GM12878 (cell line): Measurements from ENCODE around the gene TMEM163. TPM values are rescaled to one million over a fixed set of nuclear protein-coding genes. Genes with fewer than 3 reads are reported as not detected.

Source experiments
- ATAC-seq: fragments of 200-7000 bp; cut with Tn5 transposase; 3 replicates; pipeline ENCODE4 v1.9.1; 2020; ENCODE audit warnings: mild to moderate bottlenecking, moderate library complexity
- BruUV-seq: library from RNA; stranded (reverse); fragments of 400-500 nt; replicated peaks from 2 replicates; lab custom pipeline; 2021; lab: Mats Ljungman, UMichigan
- CTCF ChIA-PET: fragments of 300-600 bp; sonication (Branson Sonifier 250); formaldehyde crosslinking; extraction: SDS; loops from one replicate; lab custom pipeline; 2021; ENCODE audit warnings: inconsistent platforms; lab: Yijun Ruan, JAX
- POLR2A ChIA-PET: fragments of 350-600 bp; formaldehyde crosslinking; extraction: SDS; loops from one replicate; lab custom pipeline; 2021; ENCODE audit warnings: inconsistent platforms; lab: Charles Lee
- RAD21 ChIA-PET: fragments of 300-600 bp; sonication (Branson Sonifier 250); formaldehyde crosslinking; loops from one replicate; lab custom pipeline; 2023; ENCODE audit warnings: antibody characterized with exemption; ENCODE audit not compliant: unreplicated experiment; lab: Charles Lee
- SMC1A ChIA-PET: fragments of 300-600 bp; sonication (Branson Sonifier 250); formaldehyde crosslinking; loops from one replicate; lab custom pipeline; 2023; ENCODE audit not compliant: unreplicated experiment, uncharacterized antibody; lab: Charles Lee
- DNase-seq: peaks from one replicate; pipeline ENCODE4 v3.0.0-alpha.2; 2011; ENCODE audit warnings: low read depth, low spot score
- FAIRE-seq: peaks from 3 replicates; lab custom pipeline; 2011; peaks lifted over from hg19 to GRCh38; lab: Jason Lieb, UNC
- H2AFZ ChIP-seq: 2 replicates; pipeline ENCODE4 v1.6.0; 2011; ENCODE audit warnings: low read depth, low read length, control low read depth; ENCODE audit not compliant: control insufficient read depth
- H3K27ac ChIP-seq: 2 replicates; pipeline ENCODE4 v1.5.1; 2011; ENCODE audit warnings: control low read depth; ENCODE audit not compliant: control insufficient read depth, insufficient read depth
- H3K27me3 ChIP-seq, 2 experiments: replicated peaks in 1 of 2; 2 replicates each; pipeline versions ENCODE4 v1.6.0 to v1.6.1; 2011; ENCODE audit warnings: low read length in 1 of 2; ENCODE audit not compliant: control insufficient read depth in 2 of 2, insufficient read depth in 2 of 2
- H3K36me3 ChIP-seq, 2 experiments: 2 replicates each; pipeline ENCODE4 v1.5.1; 2011; ENCODE audit warnings: low read length in 1 of 2; ENCODE audit not compliant: control insufficient read depth in 2 of 2, insufficient read depth in 2 of 2
- H3K4me1 ChIP-seq: 2 replicates; pipeline ENCODE4 v1.6.1; 2011; ENCODE audit warnings: mild to moderate bottlenecking, low read length, moderate library complexity, mixed read lengths; ENCODE audit not compliant: control insufficient read depth, insufficient read depth
- H3K4me2 ChIP-seq: 2 replicates; pipeline ENCODE4 v1.6.0; 2011; ENCODE audit warnings: control low read depth; ENCODE audit not compliant: control insufficient read depth, insufficient read depth
- H3K4me3 ChIP-seq: fragments of 200-600 bp; sonication (generic); 2 replicates; pipeline ENCODE4 v1.5.1; 2016
- H3K79me2 ChIP-seq: 2 replicates; pipeline ENCODE4 v1.6.0; 2011; ENCODE audit warnings: low read length; ENCODE audit not compliant: control insufficient read depth, insufficient read depth
- H3K9ac ChIP-seq: 2 replicates; pipeline ENCODE4 v1.8.0; 2011; ENCODE audit warnings: low read length, control low read depth, mixed read lengths; ENCODE audit not compliant: control insufficient read depth, insufficient read depth
- H3K9me3 ChIP-seq: replicated peaks from 3 replicates; pipeline ENCODE4 v1.5.1; 2011; ENCODE audit warnings: mild to moderate bottlenecking, low read length; ENCODE audit not compliant: control insufficient read depth, insufficient read depth
- H4K20me1 ChIP-seq: 2 replicates; pipeline ENCODE4 v1.6.0; 2011; ENCODE audit not compliant: control insufficient read depth, insufficient read depth
- HDGF ChIP-seq: fragments of 450-650 bp; IDR thresholded peaks from 2 replicates; pipeline ENCODE4 v1.6.1; 2016; ENCODE audit warnings: antibody characterized with exemption
- MEF2A ChIP-seq: IDR thresholded peaks from 2 replicates; pipeline ENCODE4 v1.6.1; 2011; ENCODE audit warnings: low read depth, mild to moderate bottlenecking, low read length, moderate library complexity; ENCODE audit not compliant: insufficient read depth
- MEF2B ChIP-seq: fragments of 450-650 bp; IDR thresholded peaks from 2 replicates; pipeline ENCODE4 v1.6.1; 2018; ENCODE audit warnings: mild to moderate bottlenecking, moderate library complexity; ENCODE audit not compliant: partially characterized antibody, poor library complexity, severe bottlenecking
- NFIC ChIP-seq: IDR thresholded peaks from 2 replicates; pipeline ENCODE4 v1.6.1; 2012; ENCODE audit warnings: low read depth, mild to moderate bottlenecking, inconsistent platforms, low read length, moderate library complexity
- NR2C1 ChIP-seq: fragments of 450-650 bp; IDR thresholded peaks from 2 replicates; pipeline ENCODE4 v1.6.1; 2017; ENCODE audit warnings: antibody characterized with exemption, mild to moderate bottlenecking, moderate library complexity
- NR2F1 ChIP-seq: fragments of 450-650 bp; conservative IDR thresholded peaks from 2 replicates; pipeline ENCODE4 v1.6.1; 2017; ENCODE audit warnings: mild to moderate bottlenecking
- RB1 ChIP-seq: fragments of 450-650 bp; formaldehyde crosslinking; IDR thresholded peaks from 2 replicates; pipeline ENCODE4 v1.6.1; 2017; ENCODE audit warnings: mild to moderate bottlenecking, borderline replicate concordance
- RCOR1 ChIP-seq: conservative IDR thresholded peaks from 2 replicates; pipeline ENCODE4 v1.6.1; 2012; ENCODE audit warnings: low read depth, low read length, improper control_type of control experiment
- SMAD1 ChIP-seq: fragments of 450-650 bp; IDR thresholded peaks from 2 replicates; pipeline ENCODE4 v1.6.1; 2018; ENCODE audit warnings: mild to moderate bottlenecking, low read depth; ENCODE audit not compliant: partially characterized antibody
- TCF7 ChIP-seq: IDR thresholded peaks from 2 replicates; pipeline ENCODE4 v1.6.1; 2014; ENCODE audit warnings: antibody characterized with exemption, borderline replicate concordance
- ZNF207 ChIP-seq: fragments of 450-650 bp; IDR thresholded peaks from 2 replicates; pipeline ENCODE4 v1.6.1; 2014; ENCODE audit warnings: antibody characterized with exemption, mild to moderate bottlenecking, borderline replicate concordance
- WGBS: methylation state at CpG from one replicate; pipeline ENCODE4 v1.1.6; 2016; ENCODE audit warnings: low lambda C conversion rate; ENCODE audit not compliant: insufficient replicate concordance, insufficient coverage; ENCODE audit errors: missing lambda C conversion rate; 5-methylcytosine and 5-hydroxymethylcytosine counted together
- in situ Hi-C: fragments of 300-500 bp; cut with MboI; formaldehyde crosslinking; loops from 9 replicates; pipeline ENCODE4 v1.14.3; 2018; ENCODE audit warnings: mixed read lengths
- intact Hi-C: fragments of 100-400 bp; cut with micrococcal nuclease; formaldehyde crosslinking; loops from one replicate; pipeline ENCODE4 v1.14.2; 2022; ENCODE audit not compliant: unreplicated experiment
- polyA plus RNA-seq, 11 experiments: library from polyadenylated mRNA; depleted of rRNA in 4 of 11; unstranded in 6 of 11; stranded (reverse) in 5 of 11; fragments of >200 nt; fragmentation: Nextera tagmentation in 4 of 11; fragmentation: Illumina TruSeq in 1 of 11; extraction: Ambion mirVana in 4 of 11; extraction: Trizol in 1 of 11; gene quantifications; 1 replicate in 1 of 11; 2 replicates in 10 of 11; pipeline versions ENCODE4 v1.2.1 to v1.2.3, GENCODE V29; 2011 to 2016; ENCODE audit warnings: inconsistent platforms in 2 of 11, missing spikeins in 2 of 11, low read depth in 1 of 11
- total RNA-seq, 4 experiments: library from RNA; depleted of rRNA in 3 of 4; stranded (reverse); fragments of >200 nt in 3 of 4; fragmentation: Illumina TruSeq in 1 of 4; extraction: Trizol in 1 of 4; gene quantifications; 2 replicates each; pipeline versions ENCODE4 v1.2.1 to v1.2.3, GENCODE V29; 2013 to 2021
- TF ChIP-seq, protein P1 (sequence below): IDR thresholded peaks from 2 replicates; pipeline ENCODE4 v1.6.1; 2012; ENCODE audit warnings: low read depth, low read length, improper control_type of control experiment
- TF ChIP-seq, protein P2 (sequence below): fragments of 150-350 bp; IDR thresholded peaks from 2 replicates; pipeline ENCODE4 v1.6.1; 2014; ENCODE audit warnings: mild to moderate bottlenecking, low read depth, low read length
- TF ChIP-seq, protein P3 (sequence below): fragments of 450-650 bp; formaldehyde crosslinking; IDR thresholded peaks from 2 replicates; pipeline ENCODE4 v1.5.0; 2022; ENCODE audit warnings: mild to moderate bottlenecking, missing genetic modification characterization

Gene TMEM163
- total and polyA plus RNA-seq, 10 of the 15 experiments (the other 5 are each of a cell fraction or from before 2014, with no cell fraction given), result 0.05 to 0.11 (median 0.07) TPM; not detected in 4

DNA sequence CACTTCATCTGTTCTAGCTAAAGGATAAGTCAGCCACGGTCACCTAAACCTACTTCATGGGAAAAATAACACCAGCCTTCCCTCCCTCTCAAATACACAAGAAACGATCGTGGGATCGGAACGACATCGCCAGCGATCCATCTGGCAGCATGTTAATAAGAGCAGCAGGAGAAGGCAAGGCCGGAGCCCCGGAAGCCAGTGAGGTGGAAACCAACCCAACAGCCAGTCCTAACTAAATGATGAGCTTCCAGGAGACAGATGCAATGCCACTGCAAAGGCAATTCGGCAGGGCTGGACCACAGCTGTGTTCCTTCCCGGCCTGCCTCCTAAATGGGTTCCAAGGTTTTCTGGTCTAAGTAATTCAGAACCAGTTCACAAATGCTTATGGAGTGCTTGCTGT lies 117.5 kb downstream of the TMEM163 start:
- Histone ChIP-seq H3K4me1 (no peaks in the 10 kb centered on the region), H3K4me3 (no peak overlapping the region), H3K36me3 (no peaks in the 10 kb centered on the region), H2AFZ (no peak overlapping the region), H3K27me3 (no peaks in the 10 kb centered on the region), H3K9ac (no peak overlapping the region), H3K9me3 (no peaks in the 10 kb centered on the region; the same call in 2 of the 3 replicates), H3K27ac (no peak overlapping the region)
- intact Hi-C loops (no loop called here), in situ Hi-C loops (no loop called here)
- POLR2A ChIA-PET, result no interaction called here
- DNase-seq, result no peak
- no peak for FAIRE-seq
- TF ChIP-seq TCF7 (no peak), ZNF207 (no peak), SMAD1 (no peak), NFIC (no peak), HDGF (no peak), MEF2A (no peak), RCOR1 (no peak)
- TF ChIP-seq, all 136 proteins: peak for 0
- H3K79me2 ChIP-seq, result no peaks in the 10 kb centered on the region
- ATAC-seq, result no peak
- SMC1A ChIA-PET, result no interaction called here
- H3K4me2 ChIP-seq, result no peak overlapping the region
- WGBS, result 53% methylated on average over 11 of the region's 11 CpGs
- RAD21 ChIA-PET, result no interaction called here
- no TSS peak for BruUV-seq
- H4K20me1 ChIP-seq, result no peaks in the 10 kb centered on the region
- CTCF ChIA-PET, result no interaction called here

- ChIA-PET SMC1A (no interaction called here), CTCF (no interaction called here), POLR2A (no interaction called here), RAD21 (no interaction called here)
- Histone ChIP-seq H3K9ac (no peak overlapping the region), H3K4me1 (no peaks in the 10 kb centered on the region), H3K9me3 (no peaks in the 10 kb centered on the region), H3K4me2 (no peak overlapping the region), H2AFZ (no peak overlapping the region), H3K27me3 (no peaks in the 10 kb centered on the region), H3K36me3 (no peaks in the 10 kb centered on the region), H3K27ac (no peak overlapping the region), H4K20me1 (no peaks in the 10 kb centered on the region), H3K79me2 (no peaks in the 10 kb centered on the region), H3K4me3 (no peak overlapping the region)
- ATAC-seq (no peak), DNase-seq (no peak), FAIRE-seq (no peak)
- intact Hi-C loops (no loop called here), in situ Hi-C loops (no loop called here)
- no TSS peak for BruUV-seq
- WGBS, result 8% methylated on average over 2 of the region's 2 CpGs
- TF ChIP-seq NR2F1 (no peak), RB1 (no peak), NR2C1 (no peak), MEF2B (no peak)
- TF ChIP-seq, protein P1, sequence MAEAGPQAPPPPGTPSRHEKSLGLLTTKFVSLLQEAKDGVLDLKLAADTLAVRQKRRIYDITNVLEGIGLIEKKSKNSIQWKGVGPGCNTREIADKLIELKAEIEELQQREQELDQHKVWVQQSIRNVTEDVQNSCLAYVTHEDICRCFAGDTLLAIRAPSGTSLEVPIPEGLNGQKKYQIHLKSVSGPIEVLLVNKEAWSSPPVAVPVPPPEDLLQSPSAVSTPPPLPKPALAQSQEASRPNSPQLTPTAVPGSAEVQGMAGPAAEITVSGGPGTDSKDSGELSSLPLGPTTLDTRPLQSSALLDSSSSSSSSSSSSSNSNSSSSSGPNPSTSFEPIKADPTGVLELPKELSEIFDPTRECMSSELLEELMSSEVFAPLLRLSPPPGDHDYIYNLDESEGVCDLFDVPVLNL, result no peak
- TF ChIP-seq, protein P2, sequence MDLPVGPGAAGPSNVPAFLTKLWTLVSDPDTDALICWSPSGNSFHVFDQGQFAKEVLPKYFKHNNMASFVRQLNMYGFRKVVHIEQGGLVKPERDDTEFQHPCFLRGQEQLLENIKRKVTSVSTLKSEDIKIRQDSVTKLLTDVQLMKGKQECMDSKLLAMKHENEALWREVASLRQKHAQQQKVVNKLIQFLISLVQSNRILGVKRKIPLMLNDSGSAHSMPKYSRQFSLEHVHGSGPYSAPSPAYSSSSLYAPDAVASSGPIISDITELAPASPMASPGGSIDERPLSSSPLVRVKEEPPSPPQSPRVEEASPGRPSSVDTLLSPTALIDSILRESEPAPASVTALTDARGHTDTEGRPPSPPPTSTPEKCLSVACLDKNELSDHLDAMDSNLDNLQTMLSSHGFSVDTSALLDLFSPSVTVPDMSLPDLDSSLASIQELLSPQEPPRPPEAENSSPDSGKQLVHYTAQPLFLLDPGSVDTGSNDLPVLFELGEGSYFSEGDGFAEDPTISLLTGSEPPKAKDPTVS, result no peak
- TF ChIP-seq, protein P3, sequence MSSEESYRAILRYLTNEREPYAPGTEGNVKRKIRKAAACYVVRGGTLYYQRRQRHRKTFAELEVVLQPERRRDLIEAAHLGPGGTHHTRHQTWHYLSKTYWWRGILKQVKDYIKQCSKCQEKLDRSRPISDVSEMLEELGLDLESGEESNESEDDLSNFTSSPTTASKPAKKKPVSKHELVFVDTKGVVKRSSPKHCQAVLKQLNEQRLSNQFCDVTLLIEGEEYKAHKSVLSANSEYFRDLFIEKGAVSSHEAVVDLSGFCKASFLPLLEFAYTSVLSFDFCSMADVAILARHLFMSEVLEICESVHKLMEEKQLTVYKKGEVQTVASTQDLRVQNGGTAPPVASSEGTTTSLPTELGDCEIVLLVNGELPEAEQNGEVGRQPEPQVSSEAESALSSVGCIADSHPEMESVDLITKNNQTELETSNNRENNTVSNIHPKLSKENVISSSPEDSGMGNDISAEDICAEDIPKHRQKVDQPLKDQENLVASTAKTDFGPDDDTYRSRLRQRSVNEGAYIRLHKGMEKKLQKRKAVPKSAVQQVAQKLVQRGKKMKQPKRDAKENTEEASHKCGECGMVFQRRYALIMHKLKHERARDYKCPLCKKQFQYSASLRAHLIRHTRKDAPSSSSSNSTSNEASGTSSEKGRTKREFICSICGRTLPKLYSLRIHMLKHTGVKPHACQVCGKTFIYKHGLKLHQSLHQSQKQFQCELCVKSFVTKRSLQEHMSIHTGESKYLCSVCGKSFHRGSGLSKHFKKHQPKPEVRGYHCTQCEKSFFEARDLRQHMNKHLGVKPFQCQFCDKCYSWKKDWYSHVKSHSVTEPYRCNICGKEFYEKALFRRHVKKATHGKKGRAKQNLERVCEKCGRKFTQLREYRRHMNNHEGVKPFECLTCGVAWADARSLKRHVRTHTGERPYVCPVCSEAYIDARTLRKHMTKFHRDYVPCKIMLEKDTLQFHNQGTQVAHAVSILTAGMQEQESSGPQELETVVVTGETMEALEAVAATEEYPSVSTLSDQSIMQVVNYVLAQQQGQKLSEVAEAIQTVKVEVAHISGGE (CRISPR knock-in tag), result no peak
Observed at GRCh38 chr2:134600208-134600607, 118.6 kb downstream of the TMEM163 start.
